Measurements from ENCODE around the gene SNX22. TPM values are rescaled to one million over a fixed set of nuclear protein-coding genes. Genes with fewer than 3 reads are reported as not detected.

SNX22 gene
- total RNA-seq, 4 donors from 2014 or later, result 0.12 to 1.6 (median 0.39) TPM; not detected in 1

GRCh38 chr15:64144565-64145281 lies 6.8 kb upstream of the SNX22 start:
- peak in 1 of 2 donors; percentile 60 for DNase-seq (ENCODE audit: low spot score in 2 of 2)
- H3K4me3 ChIP-seq (ENCODE audit: low read depth, poor library complexity, severe bottlenecking), result no peak overlapping the region
- TF ChIP-seq POLR2A (IDR thresholded peaks at IDR 0.05) (no peak), CTCF (IDR thresholded peaks at IDR 0.05) (no peak)
- intact Hi-C loops (cut with DNase I; ENCODE audit: low total_unique reads), result no loop called here
- 79 to 84% methylated on average over 12 to 14 of the region's 14 CpGs for WGBS, 2 donors

GRCh38 chr15:64146041-64146440 lies 5.5 kb upstream of the SNX22 start:
- intact Hi-C loops (cut with DNase I; ENCODE audit: low total_unique reads), result no loop called here
- peak in 1 of 2 donors; percentile 79 for DNase-seq (ENCODE audit: low spot score in 2 of 2)
- H3K4me3 ChIP-seq (ENCODE audit: low read depth, poor library complexity, severe bottlenecking), result no peak overlapping the region
- 69 to 80% methylated on average over 6 of the region's 6 CpGs for WGBS, 2 donors
- TF ChIP-seq CTCF (IDR thresholded peaks at IDR 0.05), result no peak
- no peak for TF ChIP-seq POLR2A (IDR thresholded peaks at IDR 0.05)

- 86 to 87% methylated on average over 3 of the region's 3 CpGs for WGBS, 2 donors
- no peak for DNase-seq (ENCODE audit: low spot score in 2 of 2)
- intact Hi-C loops (cut with DNase I; ENCODE audit: low total_unique reads), result no loop called here
- H3K4me3 ChIP-seq (ENCODE audit: low read depth, poor library complexity, severe bottlenecking), result no peak overlapping the region
- TF ChIP-seq POLR2A (IDR thresholded peaks at IDR 0.05), result no peak
- no peak for TF ChIP-seq CTCF (IDR thresholded peaks at IDR 0.05)
Observed at GRCh38 chr15:64146520-64146884, 5.0 kb upstream of the SNX22 start.

GRCh38 chr15:64146885-64147681 lies 4.4 kb upstream of the SNX22 start:
- peak in 1 of 2 donors; percentile 80 for DNase-seq (ENCODE audit: low spot score in 2 of 2)
- WGBS, 2 donors, result 84 to 88% methylated on average over 18 to 24 of the region's 26 CpGs
- no peak overlapping the region for H3K4me3 ChIP-seq (ENCODE audit: low read depth, poor library complexity, severe bottlenecking)
- intact Hi-C loops (cut with DNase I; ENCODE audit: low total_unique reads), result no loop called here
- TF ChIP-seq POLR2A (IDR thresholded peaks at IDR 0.05) (no peak), CTCF (IDR thresholded peaks at IDR 0.05) (no peak)

GRCh38 chr15:64148168-64148567 lies 3.4 kb upstream of the SNX22 start:
- H3K4me3 ChIP-seq (ENCODE audit: low read depth, poor library complexity, severe bottlenecking), result no peak overlapping the region
- intact Hi-C loops (cut with DNase I; ENCODE audit: low total_unique reads), result no loop called here
- TF ChIP-seq POLR2A (IDR thresholded peaks at IDR 0.05), result no peak
- no peak for TF ChIP-seq CTCF (IDR thresholded peaks at IDR 0.05)
- peak in 1 of 2 donors; percentile 50 for DNase-seq (ENCODE audit: low spot score in 2 of 2)
- WGBS, 2 donors, result 79 to 84% methylated on average over 7 of the region's 7 CpGs

Data from lower leg skin (tissue), 4 donors.